Ecto neural progenitor cell (in vitro differentiated cells): Measurements from ENCODE around the gene CFI.
"Not testable (repeated sequence)": the region's sequence is repeated elsewhere in the genome, so short reads cannot be mapped to it uniquely, and the experiment has no call there.

Source experiments
- DNase-seq: peaks from one replicate; pipeline ENCODE4 v3.0.0-alpha.2; 2018; ENCODE audit warnings: low spot score

The CFI gene

GRCh38 chr4:109795059-109795458 lies 6.7 kb downstream of the CFI start:
- no peak for DNase-seq

GRCh38 chr4:109787807-109788206 lies 14.0 kb downstream of the CFI start:
- no peak for DNase-seq

GRCh38 chr4:109786846-109787245 lies 15.0 kb downstream of the CFI start:
- DNase-seq = no peak

- DNase-seq = not testable (repeated sequence)
Measured at GRCh38 chr4:109782092-109782491, 19.7 kb downstream of the CFI start.

GRCh38 chr4:109764789-109765402 lies 36.9 kb downstream of the CFI start:
- no peak for DNase-seq

- DNase-seq = no peak
Measured at GRCh38 chr4:109764376-109764775, 37.4 kb downstream of the CFI start.

GRCh38 chr4:109760682-109761081 lies 41.1 kb downstream of the CFI start:
- DNase-seq = no peak

GRCh38 chr4:109755656-109756055 lies 46.1 kb downstream of the CFI start:
- no peak for DNase-seq

GRCh38 chr4:109754093-109754857 lies 47.5 kb downstream of the CFI start:
- DNase-seq = no peak

- DNase-seq = no peak
Measured at GRCh38 chr4:109752525-109752924, 49.3 kb downstream of the CFI start.

GRCh38 chr4:109751852-109752251 lies 49.9 kb downstream of the CFI start:
- DNase-seq = no peak

GRCh38 chr4:109750652-109751244 lies 51.1 kb downstream of the CFI start:
- DNase-seq = no peak

- DNase-seq = no peak
Measured at GRCh38 chr4:109749388-109750082, 52.3 kb downstream of the CFI start.

GRCh38 chr4:109748114-109748513 lies 53.7 kb downstream of the CFI start:
- DNase-seq = no peak

- DNase-seq = no peak
Measured at GRCh38 chr4:109746728-109747127, 55.1 kb downstream of the CFI start.

- no peak for DNase-seq
Measured at GRCh38 chr4:109745830-109746229, 56.0 kb downstream of the CFI start.

- DNase-seq = no peak
Measured at GRCh38 chr4:109739547-109739946, 62.3 kb downstream of the CFI start.

GRCh38 chr4:109738104-109738872 lies 63.5 kb downstream of the CFI start:
- no peak for DNase-seq

- no peak for DNase-seq
Measured at GRCh38 chr4:109735566-109736365, 66.0 kb downstream of the CFI start.

GRCh38 chr4:109733728-109734127 lies 68.1 kb downstream of the CFI start:
- DNase-seq = no peak
